H9 (cell line): ENCODE measurements around the gene FHIT. TPM values are rescaled to one million over a fixed set of nuclear protein-coding genes. Genes with fewer than 3 reads are reported as not detected.

ENCODE experiments used
- DNase-seq: peaks from one replicate; pipeline ENCODE4 v3.0.0-alpha.2; 2017
- H2AFZ ChIP-seq: one replicate; pipeline ENCODE4 v1.6.1; 2013; ENCODE audit warnings: mild to moderate bottlenecking, low read length, control low read depth, moderate library complexity
- H2AK5ac ChIP-seq: 2 replicates; pipeline ENCODE4 v1.6.1; 2013; ENCODE audit warnings: low read length, control low read depth, mixed read lengths; ENCODE audit not compliant: insufficient read length
- H2BK120ac ChIP-seq: one replicate; pipeline ENCODE4 v1.6.1; 2013; ENCODE audit warnings: low read depth, mild to moderate bottlenecking, low read length, control low read depth, inconsistent platforms; ENCODE audit not compliant: poor library complexity, severe bottlenecking
- H2BK12ac ChIP-seq: 2 replicates; pipeline ENCODE4 v1.6.1; 2013; ENCODE audit warnings: low read length, control low read depth, mixed read lengths, low read depth; ENCODE audit not compliant: insufficient read length
- H2BK15ac ChIP-seq: 2 replicates; pipeline ENCODE4 v1.6.1; 2013; ENCODE audit warnings: low read depth, low read length, control low read depth
- H2BK20ac ChIP-seq: one replicate; pipeline ENCODE4 v1.6.1; 2013; ENCODE audit warnings: low read depth, mild to moderate bottlenecking, low read length, control low read depth, inconsistent platforms; ENCODE audit not compliant: poor library complexity, severe bottlenecking
- H2BK5ac ChIP-seq: 2 replicates; pipeline ENCODE4 v1.6.1; 2013; ENCODE audit warnings: low read length, control low read depth, mixed read lengths; ENCODE audit not compliant: insufficient read length
- H3K14ac ChIP-seq: 2 replicates; pipeline ENCODE4 v1.6.1; 2013; ENCODE audit warnings: low read length, control low read depth; ENCODE audit not compliant: insufficient read depth
- H3K18ac ChIP-seq: 2 replicates; pipeline ENCODE4 v1.6.1; 2013; ENCODE audit warnings: low read depth, mild to moderate bottlenecking, mixed read lengths, low read length, control low read depth; ENCODE audit not compliant: insufficient read length
- H3K23ac ChIP-seq: 2 replicates; pipeline ENCODE4 v1.6.1; 2013; ENCODE audit warnings: low read length, control low read depth, mixed read lengths, low read depth; ENCODE audit not compliant: insufficient read length
- H3K23me2 ChIP-seq: 2 replicates; pipeline ENCODE4 v1.6.1; 2013; ENCODE audit warnings: low read depth, mild to moderate bottlenecking, mixed read lengths, low read length, control low read depth; ENCODE audit not compliant: insufficient read length, poor library complexity, severe bottlenecking
- H3K27ac ChIP-seq: 2 replicates; pipeline ENCODE4 v1.5.1; 2013; ENCODE audit warnings: low read length, control low read depth, mixed read lengths, low read depth; ENCODE audit not compliant: insufficient read length
- H3K27me3 ChIP-seq: 2 replicates; pipeline ENCODE4 v1.6.1; 2013; ENCODE audit warnings: low read length, control low read depth, inconsistent platforms; ENCODE audit not compliant: insufficient read depth
- H3K4ac ChIP-seq: 2 replicates; pipeline ENCODE4 v1.6.1; 2013; ENCODE audit warnings: low read depth, mild to moderate bottlenecking, control low read depth, inconsistent platforms, low read length, moderate library complexity
- H3K4me1 ChIP-seq: 2 replicates; pipeline ENCODE4 v1.6.1; 2013; ENCODE audit warnings: low read length, control low read depth, inconsistent platforms; ENCODE audit not compliant: insufficient read depth
- H3K4me2 ChIP-seq: 2 replicates; pipeline ENCODE4 v1.6.1; 2013; ENCODE audit warnings: low read length, control low read depth, mixed read lengths; ENCODE audit not compliant: insufficient read length, insufficient read depth
- H3K56ac ChIP-seq: 2 replicates; pipeline ENCODE4 v1.6.1; 2013; ENCODE audit warnings: low read depth, mild to moderate bottlenecking, mixed read lengths, low read length, control low read depth; ENCODE audit not compliant: insufficient read length
- H3K79me1 ChIP-seq: 2 replicates; pipeline ENCODE4 v1.6.1; 2013; ENCODE audit warnings: low read depth, mild to moderate bottlenecking, moderate library complexity, low read length, control low read depth, inconsistent platforms; ENCODE audit not compliant: insufficient read depth, poor library complexity, severe bottlenecking
- H3K79me2 ChIP-seq: 2 replicates; pipeline ENCODE4 v1.6.1; 2013; ENCODE audit warnings: low read length, control low read depth, inconsistent platforms; ENCODE audit not compliant: insufficient read depth
- H3K9ac ChIP-seq: 2 replicates; pipeline ENCODE4 v1.6.1; 2013; ENCODE audit warnings: low read length, control low read depth, mixed read lengths; ENCODE audit not compliant: insufficient read length; ENCODE audit errors: extremely low read depth
- H3K9me3 ChIP-seq: one replicate; pipeline ENCODE4 v1.6.1; 2013; ENCODE audit warnings: low read depth, low read length, inconsistent platforms; ENCODE audit not compliant: control insufficient read depth
- H3T11ph ChIP-seq: one replicate; pipeline ENCODE4 v1.6.1; 2013; ENCODE audit warnings: mild to moderate bottlenecking, low read length, control low read depth, inconsistent platforms
- H4K20me1 ChIP-seq: one replicate; pipeline ENCODE4 v1.6.1; 2013; ENCODE audit not compliant: control insufficient read depth, insufficient read length, insufficient read depth
- H4K5ac ChIP-seq: 2 replicates; pipeline ENCODE4 v1.6.1; 2013; ENCODE audit warnings: low read depth, mild to moderate bottlenecking, mixed read lengths, low read length, control low read depth; ENCODE audit not compliant: insufficient read length
- H4K8ac ChIP-seq: replicated peaks from 2 replicates; pipeline ENCODE4 v1.6.1; 2013; ENCODE audit warnings: low read length, control low read depth, mixed read lengths, low read depth; ENCODE audit not compliant: insufficient read length
- H4K91ac ChIP-seq: 2 replicates; pipeline ENCODE4 v1.6.1; 2013; ENCODE audit warnings: low read depth, mild to moderate bottlenecking, moderate library complexity, mixed read lengths, low read length, control low read depth; ENCODE audit not compliant: insufficient read length
- H3K27ac Mint-ChIP-seq, 3 experiments: 2 replicates in 2 of 3; 3 replicates in 1 of 3; pipeline ENCODE4 v1.8.0; 2020 to 2021; ENCODE audit warnings: mixed read lengths in 3 of 3, mild to moderate bottlenecking in 1 of 3, moderate library complexity in 1 of 3
- H3K27me3 Mint-ChIP-seq: 2 replicates; pipeline ENCODE4 v1.8.0; 2021; ENCODE audit warnings: low read depth, mild to moderate bottlenecking, moderate library complexity, mixed read lengths
- H3K36me3 Mint-ChIP-seq, 3 experiments: 2 replicates in 2 of 3; 3 replicates in 1 of 3; pipeline ENCODE4 v1.8.0; 2020 to 2021; ENCODE audit warnings: low read depth in 3 of 3, mixed read lengths in 3 of 3; ENCODE audit not compliant: insufficient read depth in 1 of 3
- H3K4me1 Mint-ChIP-seq, 2 experiments: 2 replicates each; pipeline ENCODE4 v1.8.0; 2020; ENCODE audit warnings: mixed read lengths in 2 of 2
- H3K4me3 Mint-ChIP-seq, 2 experiments: 2 replicates in 1 of 2; 3 replicates in 1 of 2; pipeline ENCODE4 v1.8.0; 2020 to 2021; ENCODE audit warnings: mild to moderate bottlenecking in 2 of 2, mixed read lengths in 2 of 2, moderate library complexity in 1 of 2
- H3K9me3 Mint-ChIP-seq, 2 experiments: 2 replicates in 1 of 2; 3 replicates in 1 of 2; pipeline ENCODE4 v1.8.0; 2020; ENCODE audit warnings: mild to moderate bottlenecking in 2 of 2, mixed read lengths in 2 of 2, moderate library complexity in 1 of 2
- WGBS: extraction: QIAGEN DNeasy Blood & Tissue Kit; methylation state at CpG from one replicate; pipeline ENCODE4 v1.1.7; 2013; ENCODE audit warnings: missing lambda C conversion rate, low lambda C conversion rate, mixed read lengths; ENCODE audit not compliant: insufficient read length; ENCODE audit errors: extremely low coverage; 5-methylcytosine and 5-hydroxymethylcytosine counted together
- total RNA-seq: library from RNA; stranded (reverse); gene quantifications from 2 replicates; pipeline ENCODE4 v1.2.1, GENCODE V29; 2021
- TF ChIP-seq, protein P1 (sequence below): fragments of 200-600 bp; sonication (generic); conservative IDR thresholded peaks from 3 replicates; pipeline ENCODE4 v1.8.0; 2021; ENCODE audit warnings: antibody characterized with exemption, mild to moderate bottlenecking

Gene FHIT
- total RNA-seq, 1 experiment from 2014 or later, result 3.0 TPM

DNA sequence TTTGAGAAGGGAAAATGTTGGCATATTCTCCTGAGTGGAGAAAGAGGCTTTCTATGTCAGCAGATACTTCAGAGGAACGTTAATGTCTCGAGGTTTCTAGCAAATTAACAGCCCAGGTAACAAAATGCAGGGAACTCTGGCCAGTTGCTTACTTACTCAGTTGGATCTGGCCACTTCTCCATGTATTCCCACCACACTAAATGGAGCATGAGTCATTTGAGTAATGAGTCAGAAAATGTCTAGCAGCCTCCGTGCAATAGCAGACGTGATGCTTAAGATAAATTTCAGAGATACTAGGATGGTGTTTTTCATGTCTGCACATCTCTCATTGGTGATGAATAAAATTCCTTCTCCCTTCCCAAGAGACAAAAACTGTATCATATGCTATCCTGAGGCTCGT is 671.5 kb downstream of the FHIT start:
- H3T11ph ChIP-seq, result no peak overlapping the region
- no peak overlapping the region for H4K91ac ChIP-seq
- H3K18ac ChIP-seq, result no peak overlapping the region
- no peak overlapping the region for H3K4me2 ChIP-seq
- no peak overlapping the region for H4K8ac ChIP-seq
- no peaks in the 10 kb centered on the region for H3K79me2 ChIP-seq
- no peak overlapping the region for H4K5ac ChIP-seq
- H3K9me3 ChIP-seq, result no peaks in the 10 kb centered on the region
- H3K36me3 Mint-ChIP-seq, result no peaks in the 10 kb centered on the region
- H4K20me1 ChIP-seq, result no peaks in the 10 kb centered on the region
- H2BK120ac ChIP-seq, result no peak overlapping the region
- DNase-seq, result no peak
- H3K27ac Mint-ChIP-seq, result no peak overlapping the region
- H2BK20ac ChIP-seq, result no peak overlapping the region
- H2AFZ ChIP-seq, result no peak overlapping the region
- no peak overlapping the region for H2BK5ac ChIP-seq
- H3K14ac ChIP-seq, result no peak overlapping the region
- WGBS, result no CpG with 5 or more reads among the region's 5 CpGs
- H3K56ac ChIP-seq, result no peak overlapping the region
- H3K27me3 Mint-ChIP-seq, result peaks cover 1% of the 10 kb centered on the region; the same call in 1 of the 2 replicates
- no peak overlapping the region for H3K23ac ChIP-seq
- H3K9me3 Mint-ChIP-seq, result no peaks in the 10 kb centered on the region
- no peak overlapping the region for H2AK5ac ChIP-seq
- H3K4me3 Mint-ChIP-seq, result no peak overlapping the region
- no peak overlapping the region for H3K4ac ChIP-seq
- peaks cover 32 to 36% of the 10 kb centered on the region in 2 experiments for H3K4me1 Mint-ChIP-seq
- no peak overlapping the region for H3K27ac ChIP-seq
- no peak overlapping the region for H2BK15ac ChIP-seq
- no peaks in the 10 kb centered on the region for H3K79me1 ChIP-seq
- TF ChIP-seq, protein P1, sequence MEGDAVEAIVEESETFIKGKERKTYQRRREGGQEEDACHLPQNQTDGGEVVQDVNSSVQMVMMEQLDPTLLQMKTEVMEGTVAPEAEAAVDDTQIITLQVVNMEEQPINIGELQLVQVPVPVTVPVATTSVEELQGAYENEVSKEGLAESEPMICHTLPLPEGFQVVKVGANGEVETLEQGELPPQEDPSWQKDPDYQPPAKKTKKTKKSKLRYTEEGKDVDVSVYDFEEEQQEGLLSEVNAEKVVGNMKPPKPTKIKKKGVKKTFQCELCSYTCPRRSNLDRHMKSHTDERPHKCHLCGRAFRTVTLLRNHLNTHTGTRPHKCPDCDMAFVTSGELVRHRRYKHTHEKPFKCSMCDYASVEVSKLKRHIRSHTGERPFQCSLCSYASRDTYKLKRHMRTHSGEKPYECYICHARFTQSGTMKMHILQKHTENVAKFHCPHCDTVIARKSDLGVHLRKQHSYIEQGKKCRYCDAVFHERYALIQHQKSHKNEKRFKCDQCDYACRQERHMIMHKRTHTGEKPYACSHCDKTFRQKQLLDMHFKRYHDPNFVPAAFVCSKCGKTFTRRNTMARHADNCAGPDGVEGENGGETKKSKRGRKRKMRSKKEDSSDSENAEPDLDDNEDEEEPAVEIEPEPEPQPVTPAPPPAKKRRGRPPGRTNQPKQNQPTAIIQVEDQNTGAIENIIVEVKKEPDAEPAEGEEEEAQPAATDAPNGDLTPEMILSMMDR, result no peak
- H3K23me2 ChIP-seq, result no peaks in the 10 kb centered on the region
- no peak overlapping the region for H2BK12ac ChIP-seq
- no peaks in the 10 kb centered on the region for H3K27me3 ChIP-seq
- H3K4me1 ChIP-seq, result peaks cover 7% of the 10 kb centered on the region; the same call in 1 of the 2 replicates
- H3K9ac ChIP-seq, result no peak overlapping the region
